Frontal cortex (tissue), 1 donor: ENCODE results near the gene ZNF280D. TPM values are rescaled to one million over a fixed set of nuclear protein-coding genes. Genes with fewer than 3 reads are reported as not detected.

ENCODE experiments used
- small RNA-seq: library from RNA; depleted of rRNA; stranded (forward); fragments of <200 nt; gene quantifications from one replicate; pipeline ENCODE3, GENCODE V24; 2014
- total RNA-seq: library from RNA; depleted of rRNA; stranded (reverse); fragments of >200 nt; gene quantifications from one replicate; pipeline ENCODE4 v1.2.3, GENCODE V29; 2014

The ZNF280D gene
- total RNA-seq, 1 donor from 2014 or later, result 113 TPM

Small RNA genes lying within 50 kb of the gene (small RNA-seq; reads per million reads assigned to genes)
- not detected for gene RF00019

Other genes with a start within 250 kb of the ZNF280D start
- gene TCF12, start 185.1 kb upstream of the ZNF280D start, total RNA-seq, result 87.2 TPM